ENCODE results near the gene FAM114A2.
"Not testable (repeated sequence)": the region's sequence is repeated elsewhere in the genome, so short reads cannot be mapped to it uniquely, and the experiment has no call there.

The FAM114A2 gene

DNA sequence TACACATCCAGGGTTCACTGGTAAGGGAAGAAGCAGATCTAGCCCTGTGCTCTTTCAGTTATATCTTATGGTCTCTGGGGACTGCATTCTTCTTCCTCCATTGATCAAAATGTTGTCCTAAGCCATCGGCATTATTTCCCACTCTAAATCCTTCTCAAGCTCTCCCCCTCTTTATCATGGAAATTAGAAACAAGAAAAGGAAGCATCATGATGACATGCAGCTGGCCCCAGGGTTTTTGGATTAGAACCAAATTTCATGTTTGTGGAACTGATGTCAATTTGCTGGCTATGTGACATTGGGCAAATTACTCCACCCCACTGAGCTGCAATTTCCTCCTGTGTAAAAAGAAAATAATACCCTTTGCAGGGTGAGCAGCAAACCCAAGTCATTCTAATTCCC is 39.6 kb upstream of the FAM114A2 start:
- in situ Hi-C loops (cut with MboI; ENCODE audit: low sequenced_read_pairs, unreplicated experiment), result loop anchor here (10.0 kb wide), 1 partner anchor 107 kb away; no protein-coding TSS in a partner anchor
- TF ChIP-seq, protein P1, sequence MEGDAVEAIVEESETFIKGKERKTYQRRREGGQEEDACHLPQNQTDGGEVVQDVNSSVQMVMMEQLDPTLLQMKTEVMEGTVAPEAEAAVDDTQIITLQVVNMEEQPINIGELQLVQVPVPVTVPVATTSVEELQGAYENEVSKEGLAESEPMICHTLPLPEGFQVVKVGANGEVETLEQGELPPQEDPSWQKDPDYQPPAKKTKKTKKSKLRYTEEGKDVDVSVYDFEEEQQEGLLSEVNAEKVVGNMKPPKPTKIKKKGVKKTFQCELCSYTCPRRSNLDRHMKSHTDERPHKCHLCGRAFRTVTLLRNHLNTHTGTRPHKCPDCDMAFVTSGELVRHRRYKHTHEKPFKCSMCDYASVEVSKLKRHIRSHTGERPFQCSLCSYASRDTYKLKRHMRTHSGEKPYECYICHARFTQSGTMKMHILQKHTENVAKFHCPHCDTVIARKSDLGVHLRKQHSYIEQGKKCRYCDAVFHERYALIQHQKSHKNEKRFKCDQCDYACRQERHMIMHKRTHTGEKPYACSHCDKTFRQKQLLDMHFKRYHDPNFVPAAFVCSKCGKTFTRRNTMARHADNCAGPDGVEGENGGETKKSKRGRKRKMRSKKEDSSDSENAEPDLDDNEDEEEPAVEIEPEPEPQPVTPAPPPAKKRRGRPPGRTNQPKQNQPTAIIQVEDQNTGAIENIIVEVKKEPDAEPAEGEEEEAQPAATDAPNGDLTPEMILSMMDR (IDR thresholded peaks at IDR 0.05; ENCODE audit: borderline replicate concordance, control extremely low read depth, extremely low read depth, insufficient read depth, missing control alignments), result no peak
- DNase-seq (ENCODE audit: low spot score), result no peak

DNA sequence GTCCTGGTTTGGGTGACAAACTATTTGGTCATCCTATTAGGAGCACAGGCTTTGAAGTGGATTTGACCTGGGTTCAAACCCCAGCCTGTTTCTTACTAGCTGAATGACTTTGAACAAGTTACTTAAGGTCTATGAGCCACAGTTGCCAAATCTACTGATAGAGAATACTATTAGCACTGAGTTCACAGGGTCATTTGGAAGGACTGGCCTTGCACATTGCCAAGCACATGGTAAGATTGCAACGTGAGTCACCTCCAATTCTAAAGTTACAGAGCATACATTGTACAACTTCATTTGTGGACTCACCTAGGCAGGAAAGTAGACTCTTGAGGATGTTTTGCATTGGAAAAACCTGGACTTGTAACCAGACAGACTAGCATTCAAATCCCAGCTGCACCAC is 39.0 kb upstream of the FAM114A2 start:
- DNase-seq (ENCODE audit: low spot score), result no peak
- in situ Hi-C loops (cut with MboI; ENCODE audit: low sequenced_read_pairs, unreplicated experiment), result loop anchor here (10.0 kb wide), 1 partner anchor 107 kb away; no protein-coding TSS in a partner anchor

DNA sequence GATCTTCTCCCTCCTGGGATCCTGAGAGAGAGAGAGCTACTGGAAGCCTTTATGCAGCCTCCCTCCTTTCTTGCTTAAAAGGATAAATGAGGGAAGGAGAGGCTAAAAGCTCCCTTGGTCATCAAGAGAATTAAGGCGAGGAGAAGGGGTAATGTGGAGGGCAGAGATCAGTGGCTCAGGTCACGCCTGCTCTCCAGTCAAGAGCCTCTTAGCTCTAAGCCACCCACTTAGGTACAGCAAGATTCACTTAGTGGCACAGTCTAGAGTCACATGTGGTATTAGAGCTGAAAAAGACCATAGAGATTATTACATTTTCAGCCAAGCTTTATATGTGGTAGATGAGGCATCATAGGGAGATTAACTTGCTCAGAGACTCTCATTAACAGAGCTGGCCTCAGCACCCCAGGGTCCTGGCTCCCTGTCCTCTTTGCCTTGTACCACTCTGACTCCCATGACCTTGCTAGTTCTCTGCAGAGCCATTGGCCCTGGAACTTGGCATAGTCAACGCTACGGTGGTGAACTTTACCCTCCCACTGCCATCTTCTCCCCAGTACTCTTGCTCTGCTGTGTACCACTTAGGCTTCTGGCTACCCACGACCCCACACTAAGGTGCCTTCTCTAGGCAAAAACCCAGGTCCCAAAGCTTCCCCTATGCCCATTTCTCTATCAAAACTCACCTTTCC is 37.7 kb upstream of the FAM114A2 start:
- no peak for DNase-seq (ENCODE audit: low spot score)
- in situ Hi-C loops (cut with MboI; ENCODE audit: low sequenced_read_pairs, unreplicated experiment), result loop anchor here (10.0 kb wide), 1 partner anchor 108 kb away; no protein-coding TSS in a partner anchor
- TF ChIP-seq, protein P1 (IDR thresholded peaks at IDR 0.05; ENCODE audit: borderline replicate concordance, control extremely low read depth, extremely low read depth, insufficient read depth, missing control alignments), result no peak

More for the DNA sequence above, 39.0 kb upstream of the FAM114A2 start:
- TF ChIP-seq, protein P1 (IDR thresholded peaks at IDR 0.05; ENCODE audit: borderline replicate concordance, control extremely low read depth, extremely low read depth, insufficient read depth, missing control alignments), result no peak

DNA sequence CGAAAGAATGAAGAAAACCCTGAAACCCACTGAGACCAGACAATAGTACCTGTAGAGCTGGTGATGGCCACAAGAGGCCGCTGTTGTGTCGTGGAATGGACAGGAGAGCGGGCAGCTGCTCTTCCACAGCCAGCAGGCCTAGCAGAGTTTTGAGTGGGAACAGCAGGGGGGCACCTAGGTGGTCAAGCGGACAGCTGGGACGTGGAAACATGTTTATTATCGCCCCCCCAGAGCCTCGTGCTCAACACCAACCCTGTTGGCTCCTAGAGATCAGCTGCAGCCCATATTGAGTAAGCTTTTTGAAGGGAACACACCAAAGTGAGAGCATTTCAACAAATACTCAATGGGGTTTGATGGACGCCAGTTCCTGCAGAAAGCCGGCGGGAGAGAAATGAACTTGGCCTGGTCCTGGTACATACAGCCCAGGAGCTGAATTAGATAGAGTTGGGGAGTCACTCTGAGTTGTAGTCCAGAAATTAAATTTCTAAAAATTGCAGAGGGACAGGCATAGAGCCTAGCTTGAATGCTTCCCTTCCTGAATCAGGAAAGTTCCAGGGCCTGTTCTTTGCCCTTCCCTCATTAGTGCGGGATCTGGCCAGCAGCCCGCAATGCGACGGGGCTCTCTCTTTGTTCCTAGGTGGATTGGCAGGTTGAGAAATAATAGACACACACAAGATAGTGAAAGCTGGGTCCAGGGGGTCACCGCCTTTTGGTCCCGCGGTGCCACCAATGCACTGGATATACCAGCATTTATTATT is 33.9 kb upstream of the FAM114A2 start:
- TF ChIP-seq, protein P1 (IDR thresholded peaks at IDR 0.05; ENCODE audit: borderline replicate concordance, control extremely low read depth, extremely low read depth, insufficient read depth, missing control alignments), result peak; percentile 84
- in situ Hi-C loops (cut with MboI; ENCODE audit: low sequenced_read_pairs, unreplicated experiment), result loop anchor here (10.0 to 25.0 kb wide), 2 partner anchors 112 to 540 kb away; no protein-coding TSS in a partner anchor
- peak; percentile 77 for DNase-seq (ENCODE audit: low spot score)

DNA sequence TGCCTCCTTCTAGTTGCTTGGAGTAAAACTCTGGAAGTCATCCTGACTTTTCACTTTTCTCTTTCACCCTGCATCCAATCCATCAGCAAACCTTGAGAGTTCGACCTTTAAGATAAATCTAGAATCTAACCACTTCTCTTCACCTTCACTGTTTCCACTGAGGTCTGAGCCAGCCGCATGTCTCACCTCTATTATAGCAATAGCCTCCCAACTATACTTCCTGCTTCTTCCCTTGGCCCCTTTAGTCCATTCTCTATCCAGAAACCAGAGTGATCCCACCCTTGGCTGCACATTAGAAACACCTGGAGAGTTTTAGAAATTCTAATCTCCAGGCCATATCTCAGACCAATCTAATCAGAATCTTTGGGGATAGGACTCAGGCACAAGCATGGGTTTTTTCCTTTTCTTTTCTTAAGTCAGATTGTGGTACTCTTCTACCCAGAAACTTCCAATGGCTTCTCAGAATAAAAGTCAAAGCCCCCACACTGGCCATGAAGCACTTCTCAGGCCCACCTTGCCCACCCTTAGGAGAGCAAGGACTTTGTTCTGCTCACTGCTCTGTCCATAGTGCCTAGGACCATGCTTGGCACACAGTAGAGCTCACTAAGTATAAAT is 33.2 kb upstream of the FAM114A2 start:
- TF ChIP-seq, protein P1 (IDR thresholded peaks at IDR 0.05; ENCODE audit: borderline replicate concordance, control extremely low read depth, extremely low read depth, insufficient read depth, missing control alignments), result no peak
- no peak for DNase-seq (ENCODE audit: low spot score)
- in situ Hi-C loops (cut with MboI; ENCODE audit: low sequenced_read_pairs, unreplicated experiment), result loop anchor here (10.0 to 25.0 kb wide), 2 partner anchors 113 to 540 kb away; no protein-coding TSS in a partner anchor

DNA sequence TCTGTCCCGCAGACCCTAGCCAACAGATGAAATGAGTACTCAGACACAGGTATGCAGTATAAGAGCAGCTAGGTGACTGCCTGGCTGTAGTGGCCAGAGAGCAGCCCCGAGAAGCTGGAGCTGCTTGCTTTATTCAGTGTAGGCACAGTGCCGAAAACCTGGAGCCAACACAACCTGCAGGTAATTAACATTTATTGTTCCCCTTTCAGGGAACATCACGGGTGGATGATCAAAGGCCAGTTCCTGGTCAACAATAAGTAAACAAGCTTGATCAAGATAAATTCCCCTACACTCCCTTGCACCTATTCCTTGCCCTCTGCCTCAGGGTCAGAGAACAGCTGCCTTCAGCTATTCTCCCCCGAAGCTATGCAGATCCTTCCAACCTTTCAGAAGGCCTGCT is 31.1 kb upstream of the FAM114A2 start:
- in situ Hi-C loops (cut with MboI; ENCODE audit: low sequenced_read_pairs, unreplicated experiment), result loop anchor here (10.0 to 25.0 kb wide), 3 partner anchors 115 to 542 kb away; no protein-coding TSS in a partner anchor
- DNase-seq (ENCODE audit: low spot score), result not testable (repeated sequence)
